Endothelial cell of umbilical vein (primary cell): ENCODE measurements around the gene CROCC2. TPM values are rescaled to one million over a fixed set of nuclear protein-coding genes. Genes with fewer than 3 reads are reported as not detected.

Experiments
- BruUV-seq: library from RNA; stranded (reverse); fragments of 400-500 nt; replicated peaks from 2 replicates; lab custom pipeline; 2021; lab: Mats Ljungman, UMichigan
- CTCF ChIA-PET: fragments of 300-600, 350-600 bp; sonication (Branson Sonifier 250); formaldehyde crosslinking; loops from one replicate; lab custom pipeline; 2021; ENCODE audit warnings: antibody characterized with exemption, inconsistent platforms; lab: Charles Lee
- POLR2A ChIA-PET: fragments of 300-600, 350-600 bp; sonication (Branson Sonifier 250); formaldehyde crosslinking; loops from one replicate; lab custom pipeline; 2021; ENCODE audit warnings: antibody characterized with exemption, inconsistent platforms; lab: Charles Lee
- DNase-seq: peaks from one replicate; pipeline ENCODE4 v3.0.0-alpha.2; 2011; ENCODE audit warnings: low read depth, low spot score
- FAIRE-seq: peaks from 2 replicates; lab custom pipeline; 2011; peaks lifted over from hg19 to GRCh38; lab: Jason Lieb, UNC
- H2AFZ ChIP-seq: 2 replicates; pipeline ENCODE4 v1.6.0; 2012; ENCODE audit warnings: low read depth, low read length, control low read depth, inconsistent platforms
- H3K27ac ChIP-seq: 2 replicates; pipeline ENCODE4 v1.5.1; 2011; ENCODE audit warnings: low read depth, mild to moderate bottlenecking, control low read depth, low read length, moderate library complexity; ENCODE audit not compliant: insufficient read depth
- H3K27me3 ChIP-seq, 2 experiments: 2 replicates each; pipeline versions ENCODE4 v1.6.0 to v1.6.1; 2011; ENCODE audit warnings: low read length in 2 of 2, mixed read lengths in 1 of 2; ENCODE audit not compliant: control insufficient read depth in 2 of 2, insufficient read depth in 2 of 2
- H3K36me3 ChIP-seq, 2 experiments: 2 replicates in 1 of 2; 3 replicates in 1 of 2; pipeline ENCODE4 v1.5.1; 2011; ENCODE audit warnings: low read length in 2 of 2, mild to moderate bottlenecking in 1 of 2, moderate library complexity in 1 of 2; ENCODE audit not compliant: control insufficient read depth in 2 of 2, insufficient read depth in 2 of 2; ENCODE audit errors: extremely low read depth in 1 of 2
- H3K4me1 ChIP-seq: 3 replicates; pipeline ENCODE4 v1.5.1; 2011; ENCODE audit warnings: mild to moderate bottlenecking, low read length; ENCODE audit not compliant: control insufficient read depth, insufficient read depth; ENCODE audit errors: extremely low read depth
- H3K4me2 ChIP-seq: 2 replicates; pipeline ENCODE4 v1.6.1; 2011; ENCODE audit warnings: low read length, control low read depth, mixed read lengths; ENCODE audit not compliant: insufficient read depth
- H3K4me3 ChIP-seq, 3 experiments: fragments of 200-600 bp in 1 of 3; sonication (generic), shearing (Covaris generic) in 1 of 3; replicated peaks in 1 of 3; 2 replicates each; pipeline ENCODE4 v1.5.1; 2011 to 2016; ENCODE audit warnings: control low read depth in 3 of 3, low read length in 3 of 3, mild to moderate bottlenecking in 2 of 3, inconsistent platforms in 1 of 3, low read depth in 1 of 3, moderate library complexity in 1 of 3; ENCODE audit not compliant: insufficient read depth in 1 of 3
- H3K79me2 ChIP-seq: 2 replicates; pipeline ENCODE4 v1.6.0; 2012; ENCODE audit warnings: low read length, inconsistent platforms; ENCODE audit not compliant: control insufficient read depth, insufficient read depth
- H3K9ac ChIP-seq: replicated peaks from 2 replicates; pipeline ENCODE3; 2011; ENCODE audit warnings: low read length, control low read depth; ENCODE audit not compliant: insufficient read depth; ENCODE audit errors: extremely low read depth
- H3K9me1 ChIP-seq: replicated peaks from 3 replicates; pipeline ENCODE4 v1.6.0; 2011; ENCODE audit warnings: mild to moderate bottlenecking, low read length; ENCODE audit not compliant: control insufficient read depth, insufficient read depth; ENCODE audit errors: extremely low read depth
- H3K9me3 ChIP-seq: replicated peaks from 2 replicates; pipeline ENCODE4 v1.5.1; 2012; ENCODE audit warnings: low read length, inconsistent platforms; ENCODE audit not compliant: control insufficient read depth, insufficient read depth
- H4K20me1 ChIP-seq: replicated peaks from 2 replicates; pipeline ENCODE3; 2011; ENCODE audit warnings: mild to moderate bottlenecking, low read length; ENCODE audit not compliant: control insufficient read depth, insufficient read depth; ENCODE audit errors: extremely low read depth
- CTCF ChIP-seq, 2 donors: IDR thresholded peaks; 1 replicate in 1 of 2; 2 replicates in 1 of 2; pipeline ENCODE4 v1.5.1; 2011; ENCODE audit warnings: low read length in 2 of 2, mild to moderate bottlenecking in 2 of 2, moderate library complexity in 2 of 2, control low read depth in 1 of 2, inconsistent platforms in 1 of 2, low read depth in 1 of 2; ENCODE audit not compliant: insufficient read depth in 1 of 2; ENCODE audit errors: extremely low read depth in 1 of 2
- EZH2 ChIP-seq: IDR thresholded peaks from 2 replicates; pipeline ENCODE4 v1.6.1; 2012; ENCODE audit warnings: borderline replicate concordance, low read depth, mild to moderate bottlenecking, moderate library complexity, low read length, inconsistent platforms; ENCODE audit not compliant: severe bottlenecking
- FOS ChIP-seq: IDR thresholded peaks from 2 replicates; pipeline ENCODE4 v1.6.1; 2011; ENCODE audit warnings: mild to moderate bottlenecking, low read length, moderate library complexity, borderline replicate concordance; ENCODE audit not compliant: insufficient read depth
- GATA2 ChIP-seq: IDR thresholded peaks from 2 replicates; pipeline ENCODE4 v1.7.0; 2011; ENCODE audit warnings: low read depth, mild to moderate bottlenecking, moderate library complexity, mixed read lengths, low read length; ENCODE audit not compliant: insufficient read length, insufficient read depth
- JUN ChIP-seq: IDR thresholded peaks from 2 replicates; pipeline ENCODE4 v1.6.1; 2011; ENCODE audit warnings: borderline replicate concordance, low read depth; ENCODE audit not compliant: insufficient read length, insufficient read depth
- MAX ChIP-seq: IDR thresholded peaks from 2 replicates; pipeline ENCODE4 v1.6.1; 2011; ENCODE audit not compliant: insufficient read depth, insufficient read length
- MYC ChIP-seq: IDR thresholded peaks from one replicate; pipeline ENCODE4 v1.6.1; 2011; ENCODE audit warnings: mild to moderate bottlenecking, low read depth, low read length
- POLR2A ChIP-seq: IDR thresholded peaks from 2 replicates; pipeline ENCODE4 v1.6.1; 2012; ENCODE audit warnings: low read depth, mild to moderate bottlenecking, control low read depth, low read length
- POLR2AphosphoS5 ChIP-seq: IDR thresholded peaks from 2 replicates; pipeline ENCODE4 v1.6.1; 2012; ENCODE audit warnings: low read depth, mild to moderate bottlenecking, control low read depth, low read length, moderate library complexity; ENCODE audit not compliant: insufficient read depth
- dilution Hi-C: fragments of 300-500 bp; cut with MboI; formaldehyde crosslinking; loops from one replicate; pipeline ENCODE4 v1.15.0; 2019; ENCODE audit warnings: low sequenced_read_pairs; ENCODE audit not compliant: extremely low pct_ligation_motif_present
- intact Hi-C: fragments of 100-400 bp; cut with micrococcal nuclease; formaldehyde crosslinking; loops from one replicate; pipeline ENCODE4 v1.10.0; 2022
- polyA plus RNA-seq, 4 experiments: library from polyadenylated mRNA; depleted of rRNA in 3 of 4; stranded (reverse) in 3 of 4; unstranded in 1 of 4; fragments of >200 nt; gene quantifications; 2 replicates each; pipeline versions ENCODE4 v1.2.1 to v1.2.3, GENCODE V29; 2011 to 2012; ENCODE audit warnings: missing spikeins in 1 of 4
- total RNA-seq: library from RNA; stranded (reverse); gene quantifications from 2 replicates; pipeline ENCODE4 v1.2.3, GENCODE V29; 2021

CROCC2 gene
- total and polyA plus RNA-seq, 2 donors (not counting 3 experiments of a cell fraction or from before 2014, with no cell fraction given) = not detected

GRCh38 chr2:240885566-240885965 is 20.6 kb upstream of the CROCC2 start:
- intact Hi-C loops (no loop called here), dilution Hi-C loops (no loop called here)
- FAIRE-seq (no peak), DNase-seq (no peak)
- no TSS peak for BruUV-seq
- Histone ChIP-seq H3K27me3 (peaks cover 0 to 1% of the 10 kb centered on the region in 2 experiments), H4K20me1 (no peaks in the 10 kb centered on the region), H3K9me3 (no peaks in the 10 kb centered on the region), H3K4me1 (no peaks in the 10 kb centered on the region), H3K9me1 (no peaks in the 10 kb centered on the region), H3K36me3 (no peaks in the 10 kb centered on the region), H3K9ac (no peak overlapping the region), H2AFZ (no peak overlapping the region), H3K27ac (no peak overlapping the region), H3K4me2 (no peak overlapping the region), H3K4me3 (no peak overlapping the region), H3K79me2 (no peaks in the 10 kb centered on the region)
- POLR2A ChIA-PET = no interaction called here
- TF ChIP-seq MYC (no peak), MAX (no peak), EZH2 (no peak), POLR2AphosphoS5 (no peak), CTCF (IDR thresholded peaks at IDR 0.05; ENCODE audit: extremely low read depth in 1 of 2, insufficient read depth in 1 of 2, low read depth in 1 of 2, low read length in 2 of 2) (no peak), POLR2A (no peak), GATA2 (no peak), JUN (no peak), FOS (no peak)
- CTCF ChIA-PET = interaction anchor here (1.0 kb wide), 1 partner anchor 29 kb away, joined by 3 read pairs; no protein-coding TSS in a partner anchor
